Measurements from ENCODE around the gene ZNF222.

Gene ZNF222

DNA sequence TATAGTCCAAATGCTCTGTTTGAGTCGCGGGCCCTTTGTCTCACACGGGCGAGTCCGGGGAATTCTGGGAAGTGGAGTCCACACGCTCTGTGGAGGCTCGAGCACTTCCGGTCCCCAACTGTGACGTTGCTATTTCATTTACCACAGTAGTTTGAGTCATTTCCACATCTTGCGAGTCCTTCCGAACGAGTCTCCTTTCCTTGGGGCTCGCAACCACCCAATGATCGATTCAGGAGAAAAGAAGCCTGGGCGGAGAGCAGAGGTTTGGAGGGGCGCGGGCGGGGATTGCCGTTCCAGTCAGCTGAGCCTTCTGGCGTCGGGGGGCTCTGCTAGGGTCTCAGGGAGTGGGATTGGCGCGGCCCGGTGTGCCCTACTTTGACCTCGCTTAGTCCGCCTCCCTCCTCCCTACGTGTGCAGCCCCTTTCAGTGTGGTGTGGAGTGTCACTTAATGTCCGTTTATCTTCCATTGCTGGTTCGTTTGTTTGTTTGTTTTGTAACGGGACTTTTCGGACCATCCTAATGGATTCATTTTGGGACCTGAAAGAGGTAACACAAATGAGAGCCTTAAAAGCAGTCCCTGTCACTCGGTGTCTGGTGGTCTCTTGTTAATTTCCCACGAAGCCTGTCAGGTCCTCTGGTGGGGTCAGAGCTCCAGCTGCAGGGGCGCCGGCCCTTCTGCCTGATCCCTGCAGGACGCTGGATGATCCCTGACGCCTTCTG lies at the start of gene ZNF222:
TSS of gene ZNF222 (plus strand) at position 163 of the 720 bp plus-strand sequence. CDS start at position 221, 58 bp downstream.
- Histone ChIP-seq H3K4me3 (ENCODE audit: low read length in 2 of 2) (peak within 1 kb of the TSS; percentile 89), H3K9me3 (ENCODE audit: control insufficient read depth in 2 of 2, low read length in 2 of 2) (peaks cover 13 to 16% of the 10 kb centered on the region in 2 donors), H3K27me3 (ENCODE audit: control insufficient read depth in 2 of 2, insufficient read depth in 2 of 2, low read length in 2 of 2) (no peaks in the 10 kb centered on the region), H3K36me3 (ENCODE audit: control insufficient read depth in 2 of 2, insufficient read depth in 2 of 2, low read length in 2 of 2) (peaks cover 26 to 28% of the 10 kb centered on the region in 2 donors), H3K27ac (ENCODE audit: low read depth in 2 of 2, low read length in 2 of 2) (no peak within 1 kb of the TSS), H3K9ac (ENCODE audit: low read depth in 1 of 2, low read length in 2 of 2) (peak within 1 kb of the TSS; percentile 56 to 79), H3K4me1 (ENCODE audit: control insufficient read depth in 2 of 2, insufficient read depth in 2 of 2, low read length in 2 of 2) (peaks cover 0 to 8% of the 10 kb centered on the region in 2 donors)

DNA sequence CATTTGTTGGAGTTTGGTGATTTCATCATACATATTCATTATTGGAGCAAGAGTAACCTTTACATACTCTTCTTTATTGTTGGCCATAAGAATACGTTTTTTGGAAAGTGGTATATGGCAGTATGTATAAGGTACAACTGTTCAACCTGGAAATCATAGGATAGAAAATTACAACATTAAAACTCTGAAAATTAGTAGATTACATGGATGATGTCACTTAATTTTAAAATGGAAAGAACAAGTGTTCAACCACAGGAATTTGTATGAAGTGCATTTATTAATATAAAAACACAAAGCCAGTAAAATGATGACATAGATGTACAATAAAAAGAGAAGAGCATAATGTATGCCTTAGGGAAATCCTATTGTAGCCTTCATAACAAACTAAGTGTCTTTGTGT lies 48.4 kb upstream of the ZNF222 start:
- Histone ChIP-seq H3K4me1 (ENCODE audit: control insufficient read depth in 2 of 2, insufficient read depth in 2 of 2, low read length in 2 of 2) (no peaks in the 10 kb centered on the region), H3K4me3 (ENCODE audit: low read length in 2 of 2) (no peak overlapping the region), H3K27me3 (ENCODE audit: control insufficient read depth in 2 of 2, insufficient read depth in 2 of 2, low read length in 2 of 2) (no peaks in the 10 kb centered on the region), H3K9ac (ENCODE audit: low read depth in 1 of 2, low read length in 2 of 2) (no peak overlapping the region), H3K9me3 (ENCODE audit: control insufficient read depth in 2 of 2, low read length in 2 of 2) (peaks cover 13 to 35% of the 10 kb centered on the region in 2 donors), H3K36me3 (ENCODE audit: control insufficient read depth in 2 of 2, insufficient read depth in 2 of 2, low read length in 2 of 2) (no peaks in the 10 kb centered on the region), H3K27ac (ENCODE audit: low read depth in 2 of 2, low read length in 2 of 2) (no peak overlapping the region)

DNA sequence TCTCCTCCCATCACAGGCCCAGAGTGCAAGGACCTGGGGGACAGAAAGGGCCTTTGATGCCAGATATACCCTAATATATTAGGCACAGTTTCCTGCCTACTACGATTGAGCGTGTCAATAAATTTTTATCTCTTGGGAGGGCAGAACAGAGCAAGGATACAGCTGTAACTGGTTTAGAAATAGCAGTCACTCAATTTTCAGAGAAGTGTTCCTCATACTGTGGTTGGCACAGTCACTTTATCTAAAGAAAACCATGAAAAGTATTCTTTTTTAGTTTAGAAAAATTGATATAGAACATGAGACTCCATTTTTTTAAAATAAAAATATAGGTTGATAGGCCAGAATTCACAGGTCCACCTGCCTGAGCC lies 41.7 kb upstream of the ZNF222 start:
- H3K27me3 ChIP-seq (ENCODE audit: control insufficient read depth in 2 of 2, insufficient read depth in 2 of 2, low read length in 2 of 2) = no peaks in the 10 kb centered on the region
- peaks cover 0 to 5% of the 10 kb centered on the region in 2 donors for H3K36me3 ChIP-seq (ENCODE audit: control insufficient read depth in 2 of 2, insufficient read depth in 2 of 2, low read length in 2 of 2)
- H3K4me1 ChIP-seq (ENCODE audit: control insufficient read depth in 2 of 2, insufficient read depth in 2 of 2, low read length in 2 of 2) = no peaks in the 10 kb centered on the region
- no peak overlapping the region for H3K9ac ChIP-seq (ENCODE audit: low read depth in 1 of 2, low read length in 2 of 2)
- H3K27ac ChIP-seq (ENCODE audit: low read depth in 2 of 2, low read length in 2 of 2) = peak overlapping the region in 1 of 2 donors; percentile 56
- H3K9me3 ChIP-seq (ENCODE audit: control insufficient read depth in 2 of 2, low read length in 2 of 2) = peaks cover 0 to 10% of the 10 kb centered on the region in 2 donors
- H3K4me3 ChIP-seq (ENCODE audit: low read length in 2 of 2) = peak overlapping the region; percentile 98 to 99

DNA sequence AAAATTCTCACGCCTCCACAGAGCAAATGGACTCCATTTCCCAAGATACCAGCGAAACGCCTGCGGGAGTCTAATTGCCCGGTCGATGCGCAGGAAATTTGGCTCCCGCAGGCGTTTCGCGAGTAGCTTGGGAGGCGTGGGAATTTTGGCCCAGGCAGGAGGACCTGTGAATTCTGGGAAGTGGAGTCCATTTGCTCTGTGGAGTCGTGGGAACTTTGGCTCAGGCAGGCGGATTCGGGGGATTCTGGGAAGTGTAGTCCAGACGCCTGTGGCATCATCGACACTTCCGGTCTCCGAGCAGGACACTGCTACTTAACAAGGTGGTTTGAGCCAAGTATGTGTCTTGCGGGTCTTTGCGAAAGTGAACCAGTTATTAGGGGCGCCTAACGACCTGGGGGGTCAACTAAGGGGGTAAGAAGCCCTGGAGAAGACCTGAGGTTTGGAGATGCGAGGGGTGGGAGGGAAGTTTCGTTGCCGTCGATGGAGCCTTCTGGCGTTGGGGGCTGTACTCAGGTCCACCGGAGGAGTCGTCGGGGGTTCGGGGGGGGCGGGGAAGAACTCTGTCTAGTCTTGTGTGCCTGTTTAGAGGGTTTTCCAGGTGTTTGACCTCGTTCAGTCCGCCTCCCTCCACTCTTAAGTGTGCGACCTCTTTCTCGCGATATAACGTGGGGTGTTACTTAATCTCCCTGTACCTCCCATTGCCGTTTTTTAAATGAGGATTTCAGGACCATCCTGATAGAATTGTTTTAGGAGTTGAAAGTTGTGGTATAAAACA lies 41.1 kb upstream of the ZNF222 start, which contains the start of gene ZNF155:
TSS of gene ZNF155 (plus strand) at position 277 of the 775 bp plus-strand sequence. CDS start 4,356 bp downstream, outside the sequence.
- H3K4me3 ChIP-seq (ENCODE audit: low read length in 2 of 2) = peak within 1 kb of the TSS; percentile 98 to 99
- H3K4me1 ChIP-seq (ENCODE audit: control insufficient read depth in 2 of 2, insufficient read depth in 2 of 2, low read length in 2 of 2) = no peaks in the 10 kb centered on the region
- H3K36me3 ChIP-seq (ENCODE audit: control insufficient read depth in 2 of 2, insufficient read depth in 2 of 2, low read length in 2 of 2) = peaks cover 4 to 9% of the 10 kb centered on the region in 2 donors
- H3K27me3 ChIP-seq (ENCODE audit: control insufficient read depth in 2 of 2, insufficient read depth in 2 of 2, low read length in 2 of 2) = no peaks in the 10 kb centered on the region
- H3K9me3 ChIP-seq (ENCODE audit: control insufficient read depth in 2 of 2, low read length in 2 of 2) = peaks cover 0 to 10% of the 10 kb centered on the region in 2 donors
- peak within 1 kb of the TSS; percentile 49 to 56 for H3K27ac ChIP-seq (ENCODE audit: low read depth in 2 of 2, low read length in 2 of 2)
- H3K9ac ChIP-seq (ENCODE audit: low read depth in 1 of 2, low read length in 2 of 2) = peak within 1 kb of the TSS; percentile 77 to 81

DNA sequence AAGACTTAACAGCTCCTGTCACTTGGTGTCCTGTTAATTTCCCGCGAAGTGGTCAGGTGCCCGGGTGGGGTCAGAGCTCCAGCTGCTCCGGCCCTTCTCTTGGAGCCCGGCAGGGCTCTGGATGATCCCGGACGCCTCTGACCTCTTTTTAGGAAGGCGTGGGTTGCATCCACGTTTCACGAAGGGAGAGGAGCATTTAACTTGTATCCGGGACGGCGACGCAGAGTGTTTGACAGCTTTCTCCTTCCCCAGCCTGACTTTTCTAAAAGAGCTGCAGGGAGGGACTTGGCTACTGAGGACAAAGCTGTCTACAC lies 40.5 kb upstream of the ZNF222 start:
- H3K36me3 ChIP-seq (ENCODE audit: control insufficient read depth in 2 of 2, insufficient read depth in 2 of 2, low read length in 2 of 2) = peaks cover 10 to 14% of the 10 kb centered on the region in 2 donors
- peaks cover 0 to 10% of the 10 kb centered on the region in 2 donors for H3K9me3 ChIP-seq (ENCODE audit: control insufficient read depth in 2 of 2, low read length in 2 of 2)
- H3K4me3 ChIP-seq (ENCODE audit: low read length in 2 of 2) = peak overlapping the region; percentile 98 to 99
- no peak overlapping the region for H3K27ac ChIP-seq (ENCODE audit: low read depth in 2 of 2, low read length in 2 of 2)
- H3K4me1 ChIP-seq (ENCODE audit: control insufficient read depth in 2 of 2, insufficient read depth in 2 of 2, low read length in 2 of 2) = no peaks in the 10 kb centered on the region
- H3K27me3 ChIP-seq (ENCODE audit: control insufficient read depth in 2 of 2, insufficient read depth in 2 of 2, low read length in 2 of 2) = no peaks in the 10 kb centered on the region
- H3K9ac ChIP-seq (ENCODE audit: low read depth in 1 of 2, low read length in 2 of 2) = peak overlapping the region; percentile 60 to 77

DNA sequence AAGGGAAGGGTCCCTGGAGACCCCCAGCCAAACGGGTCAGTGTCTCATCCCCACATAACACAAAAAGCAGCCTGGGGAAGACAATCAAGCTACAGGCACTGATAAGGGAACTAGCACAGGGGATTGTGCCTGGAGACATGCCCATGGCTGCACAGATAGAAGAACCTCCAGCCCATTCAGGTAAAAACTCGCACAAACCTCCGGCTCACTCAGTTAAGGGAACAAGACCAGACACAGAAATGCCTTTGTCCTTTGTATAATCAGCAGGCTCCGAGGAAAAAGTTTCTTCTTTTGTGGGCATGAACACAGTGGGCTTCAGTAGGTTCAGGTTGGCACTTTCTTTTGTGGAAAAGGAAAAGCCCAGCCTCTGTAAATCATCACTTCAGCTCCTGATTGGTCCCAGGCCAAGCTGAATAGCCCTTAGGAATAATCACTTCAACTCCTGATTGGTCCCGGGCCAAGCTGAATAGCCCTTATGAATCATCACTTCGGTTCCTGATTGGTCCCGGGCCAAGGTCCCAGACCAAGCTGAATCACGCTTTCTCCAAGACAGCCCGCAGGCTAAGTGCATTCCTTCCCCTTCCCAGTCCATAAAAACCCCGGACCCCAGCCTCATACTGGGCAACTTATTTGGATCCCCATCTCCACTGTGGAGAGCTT lies 27.4 kb upstream of the ZNF222 start:
- peaks cover 0 to 2% of the 10 kb centered on the region in 2 donors for H3K9me3 ChIP-seq (ENCODE audit: control insufficient read depth in 2 of 2, low read length in 2 of 2)
- H3K27me3 ChIP-seq (ENCODE audit: control insufficient read depth in 2 of 2, insufficient read depth in 2 of 2, low read length in 2 of 2) = no peaks in the 10 kb centered on the region
- no peak overlapping the region for H3K27ac ChIP-seq (ENCODE audit: low read depth in 2 of 2, low read length in 2 of 2)
- H3K4me3 ChIP-seq (ENCODE audit: low read length in 2 of 2) = no peak overlapping the region
- peaks cover 3 to 4% of the 10 kb centered on the region in 2 donors for H3K4me1 ChIP-seq (ENCODE audit: control insufficient read depth in 2 of 2, insufficient read depth in 2 of 2, low read length in 2 of 2)
- H3K9ac ChIP-seq (ENCODE audit: low read depth in 1 of 2, low read length in 2 of 2) = no peak overlapping the region
- H3K36me3 ChIP-seq (ENCODE audit: control insufficient read depth in 2 of 2, insufficient read depth in 2 of 2, low read length in 2 of 2) = peaks cover 26 to 35% of the 10 kb centered on the region in 2 donors

DNA sequence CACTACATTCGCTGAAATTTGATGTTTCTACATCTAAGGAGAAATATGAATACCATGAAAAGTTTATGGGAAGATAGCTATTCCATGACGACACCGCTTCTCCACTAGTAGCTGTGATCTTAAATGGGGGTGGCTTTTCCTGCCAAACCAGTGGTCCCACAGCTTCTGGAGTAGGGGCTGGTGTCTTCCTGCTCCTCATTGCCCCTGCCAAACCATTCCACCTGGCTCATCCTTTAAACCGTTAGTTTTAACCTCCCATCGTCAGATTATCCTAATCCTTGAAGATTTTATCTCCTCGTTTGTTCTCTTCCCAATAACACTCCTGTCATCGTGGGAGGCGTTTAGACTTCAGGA lies 23.0 kb upstream of the ZNF222 start:
- Histone ChIP-seq H3K36me3 (ENCODE audit: control insufficient read depth in 2 of 2, insufficient read depth in 2 of 2, low read length in 2 of 2) (peaks cover 6 to 7% of the 10 kb centered on the region in 2 donors), H3K9ac (ENCODE audit: low read depth in 1 of 2, low read length in 2 of 2) (peak overlapping the region; percentile 71 to 82), H3K9me3 (ENCODE audit: control insufficient read depth in 2 of 2, low read length in 2 of 2) (peaks cover 4 to 6% of the 10 kb centered on the region in 2 donors), H3K27me3 (ENCODE audit: control insufficient read depth in 2 of 2, insufficient read depth in 2 of 2, low read length in 2 of 2) (no peaks in the 10 kb centered on the region), H3K4me3 (ENCODE audit: low read length in 2 of 2) (peak overlapping the region; percentile 83 to 93), H3K27ac (ENCODE audit: low read depth in 2 of 2, low read length in 2 of 2) (peak overlapping the region in 1 of 2 donors; percentile 49), H3K4me1 (ENCODE audit: control insufficient read depth in 2 of 2, insufficient read depth in 2 of 2, low read length in 2 of 2) (peaks cover 3 to 10% of the 10 kb centered on the region in 2 donors)

DNA sequence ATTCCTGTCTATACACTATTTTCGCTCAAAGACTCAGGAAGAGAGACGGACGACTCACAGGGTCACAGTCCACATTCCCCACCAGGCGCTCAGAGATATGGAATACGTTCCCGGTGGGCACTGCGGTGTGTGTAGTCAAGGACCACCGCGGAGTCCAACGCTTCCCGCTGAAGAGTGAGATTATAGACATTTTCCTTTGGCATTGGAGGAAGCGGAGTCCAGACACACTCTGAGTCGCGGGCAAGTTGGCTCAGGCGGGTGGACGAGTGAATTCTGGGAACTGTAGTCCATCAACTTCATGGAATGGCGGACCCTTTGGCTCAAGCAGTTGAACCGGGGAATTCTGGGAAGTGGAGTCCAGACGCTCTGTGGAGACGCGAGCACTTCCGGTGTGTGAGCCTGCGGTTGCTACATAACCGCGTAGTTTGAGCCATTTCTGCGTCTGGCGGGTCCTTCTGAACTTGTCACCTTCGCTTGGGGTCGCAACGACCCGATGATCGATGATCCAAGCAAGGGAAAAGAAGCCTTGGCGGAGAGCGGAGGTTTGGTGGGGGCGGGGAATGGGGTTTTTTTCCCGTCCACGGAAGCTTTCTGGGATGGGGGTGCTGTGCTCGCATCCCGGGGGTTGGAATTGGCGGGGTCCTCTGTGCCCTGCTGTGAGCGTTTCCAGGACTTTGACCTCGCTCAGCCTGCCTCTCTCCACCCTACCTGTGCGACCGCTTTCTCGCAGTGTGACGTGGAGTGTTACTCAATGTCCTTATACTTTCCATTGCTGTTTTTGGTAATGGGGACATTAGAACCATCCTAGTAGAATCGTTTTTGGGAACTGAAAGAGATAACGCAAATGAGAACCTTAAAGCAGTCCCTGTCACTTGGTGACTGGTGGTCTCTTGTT lies 22.4 kb upstream of the ZNF222 start, which contains the start of gene ZNF230:
TSS of gene ZNF230 (plus strand) at position 392 of the 895 bp plus-strand sequence. CDS start 4,122 bp downstream, outside the sequence.
- H3K4me3 ChIP-seq (ENCODE audit: low read length in 2 of 2) = peak within 1 kb of the TSS; percentile 83 to 93
- H3K9me3 ChIP-seq (ENCODE audit: control insufficient read depth in 2 of 2, low read length in 2 of 2) = peaks cover 6 to 10% of the 10 kb centered on the region in 2 donors
- H3K36me3 ChIP-seq (ENCODE audit: control insufficient read depth in 2 of 2, insufficient read depth in 2 of 2, low read length in 2 of 2) = peaks cover 11 to 13% of the 10 kb centered on the region in 2 donors
- H3K27ac ChIP-seq (ENCODE audit: low read depth in 2 of 2, low read length in 2 of 2) = peak within 1 kb of the TSS; percentile 49 to 61
- H3K27me3 ChIP-seq (ENCODE audit: control insufficient read depth in 2 of 2, insufficient read depth in 2 of 2, low read length in 2 of 2) = no peaks in the 10 kb centered on the region
- H3K4me1 ChIP-seq (ENCODE audit: control insufficient read depth in 2 of 2, insufficient read depth in 2 of 2, low read length in 2 of 2) = peaks cover 3 to 10% of the 10 kb centered on the region in 2 donors
- peak within 1 kb of the TSS; percentile 71 to 82 for H3K9ac ChIP-seq (ENCODE audit: low read depth in 1 of 2, low read length in 2 of 2)

DNA sequence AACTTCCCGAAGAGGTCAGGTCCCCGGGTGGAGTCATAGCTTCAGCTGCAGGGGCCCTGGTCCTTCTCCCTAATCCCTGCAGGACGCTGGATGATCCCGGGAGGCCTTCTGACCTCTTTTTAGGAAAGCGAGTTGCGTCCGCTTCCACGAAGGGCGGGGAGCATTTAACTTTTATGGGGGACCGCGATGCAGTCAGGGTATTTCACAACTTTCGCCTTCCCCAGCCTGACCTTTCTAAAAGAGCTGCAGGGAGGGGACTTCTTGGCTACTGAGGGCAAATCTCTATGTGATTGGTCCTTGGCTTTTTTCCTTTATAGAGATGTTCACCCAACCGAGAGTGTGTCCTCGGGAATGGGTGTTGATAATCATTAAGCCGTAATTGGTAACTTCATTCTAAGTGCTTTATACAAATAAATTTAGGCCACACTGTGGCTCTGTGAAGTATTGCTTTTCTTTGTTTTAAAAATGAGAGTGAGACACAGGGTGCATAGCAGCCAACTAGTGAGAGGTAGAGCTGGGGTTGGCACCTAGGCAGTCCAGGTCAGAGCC lies 21.6 kb upstream of the ZNF222 start:
- Histone ChIP-seq H3K27ac (ENCODE audit: low read depth in 2 of 2, low read length in 2 of 2) (peak overlapping the region in 1 of 2 donors; percentile 61), H3K36me3 (ENCODE audit: control insufficient read depth in 2 of 2, insufficient read depth in 2 of 2, low read length in 2 of 2) (peaks cover 16 to 17% of the 10 kb centered on the region in 2 donors), H3K9ac (ENCODE audit: low read depth in 1 of 2, low read length in 2 of 2) (peak overlapping the region; percentile 71 to 82), H3K4me3 (ENCODE audit: low read length in 2 of 2) (peak overlapping the region; percentile 83 to 93), H3K4me1 (ENCODE audit: control insufficient read depth in 2 of 2, insufficient read depth in 2 of 2, low read length in 2 of 2) (peaks cover 3 to 10% of the 10 kb centered on the region in 2 donors), H3K27me3 (ENCODE audit: control insufficient read depth in 2 of 2, insufficient read depth in 2 of 2, low read length in 2 of 2) (no peaks in the 10 kb centered on the region), H3K9me3 (ENCODE audit: control insufficient read depth in 2 of 2, low read length in 2 of 2) (peaks cover 10 to 11% of the 10 kb centered on the region in 2 donors)

Measured in mucosa of rectum (tissue), 2 donors.